ENCODE results near the gene CITED2. TPM values are rescaled to one million over a fixed set of nuclear protein-coding genes. Genes with fewer than 3 reads are reported as not detected.

Gene CITED2
- total RNA-seq, 1 donor from 2014 or later, result 42.6 TPM

DNA sequence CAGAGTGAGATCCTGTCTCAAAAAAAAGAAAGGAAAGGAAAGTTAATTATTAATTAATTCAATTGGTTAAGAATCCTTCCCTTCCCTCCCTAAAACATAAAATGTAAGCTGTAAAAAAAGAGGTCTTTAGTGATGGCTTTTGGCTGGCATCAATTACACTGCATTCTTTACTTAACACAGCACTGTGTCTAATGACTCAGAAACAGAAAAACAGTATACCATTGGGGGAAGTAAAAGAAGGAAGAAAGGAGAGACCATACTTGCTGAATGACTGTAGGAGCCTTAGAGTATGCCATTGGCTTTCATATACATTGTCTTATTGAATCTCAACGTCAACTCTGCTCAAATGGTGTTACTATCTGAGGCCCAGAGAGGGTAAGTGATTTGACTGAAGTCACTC is 18.3 kb upstream of the CITED2 start:
- Mint-ChIP-seq H3K36me3 (ENCODE audit: insufficient read depth) (no peaks in the 10 kb centered on the region), H3K4me1 (ENCODE audit: low read depth) (peaks cover 19% of the 10 kb centered on the region), H3K9me3 (ENCODE audit: low read depth) (peaks cover 3% of the 10 kb centered on the region), H3K4me3 (ENCODE audit: low read depth) (no peak overlapping the region), H3K27me3 (no peaks in the 10 kb centered on the region), H3K27ac (no peak overlapping the region)
- TF ChIP-seq, protein P1, sequence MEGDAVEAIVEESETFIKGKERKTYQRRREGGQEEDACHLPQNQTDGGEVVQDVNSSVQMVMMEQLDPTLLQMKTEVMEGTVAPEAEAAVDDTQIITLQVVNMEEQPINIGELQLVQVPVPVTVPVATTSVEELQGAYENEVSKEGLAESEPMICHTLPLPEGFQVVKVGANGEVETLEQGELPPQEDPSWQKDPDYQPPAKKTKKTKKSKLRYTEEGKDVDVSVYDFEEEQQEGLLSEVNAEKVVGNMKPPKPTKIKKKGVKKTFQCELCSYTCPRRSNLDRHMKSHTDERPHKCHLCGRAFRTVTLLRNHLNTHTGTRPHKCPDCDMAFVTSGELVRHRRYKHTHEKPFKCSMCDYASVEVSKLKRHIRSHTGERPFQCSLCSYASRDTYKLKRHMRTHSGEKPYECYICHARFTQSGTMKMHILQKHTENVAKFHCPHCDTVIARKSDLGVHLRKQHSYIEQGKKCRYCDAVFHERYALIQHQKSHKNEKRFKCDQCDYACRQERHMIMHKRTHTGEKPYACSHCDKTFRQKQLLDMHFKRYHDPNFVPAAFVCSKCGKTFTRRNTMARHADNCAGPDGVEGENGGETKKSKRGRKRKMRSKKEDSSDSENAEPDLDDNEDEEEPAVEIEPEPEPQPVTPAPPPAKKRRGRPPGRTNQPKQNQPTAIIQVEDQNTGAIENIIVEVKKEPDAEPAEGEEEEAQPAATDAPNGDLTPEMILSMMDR (IDR thresholded peaks at IDR 0.05; ENCODE audit: unreplicated experiment), result no peak
- DNase-seq (ENCODE audit: low spot score, unreplicated experiment), result no peak

DNA sequence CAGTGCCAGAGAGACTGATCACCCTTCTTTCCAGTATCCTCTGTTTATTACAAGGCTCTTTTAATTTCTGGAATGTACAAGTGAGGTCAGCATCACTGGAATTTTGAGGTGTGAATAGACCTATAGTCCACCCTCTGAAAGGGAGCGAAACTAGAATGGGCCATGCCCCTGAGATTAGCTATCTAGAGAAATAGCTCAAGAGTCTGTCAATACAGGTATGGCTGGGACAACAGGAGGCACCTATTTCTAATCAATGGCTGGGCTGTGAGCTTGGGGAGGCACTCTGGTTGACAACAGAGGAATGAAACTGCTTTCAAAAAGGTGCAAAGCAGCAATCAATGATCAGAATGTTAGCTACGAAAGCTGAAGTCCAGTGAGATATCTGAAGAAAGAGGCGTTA is 17.3 kb upstream of the CITED2 start:
- DNase-seq (ENCODE audit: low spot score, unreplicated experiment), result no peak
- Mint-ChIP-seq H3K9me3 (ENCODE audit: low read depth) (peaks cover 3% of the 10 kb centered on the region), H3K36me3 (ENCODE audit: insufficient read depth) (no peaks in the 10 kb centered on the region), H3K4me3 (ENCODE audit: low read depth) (no peak overlapping the region), H3K27ac (peak overlapping the region; percentile 69), H3K4me1 (ENCODE audit: low read depth) (peaks cover 19% of the 10 kb centered on the region), H3K27me3 (no peaks in the 10 kb centered on the region)
- TF ChIP-seq, protein P1 (IDR thresholded peaks at IDR 0.05; ENCODE audit: unreplicated experiment), result no peak

GRCh38 chr6:139390447-139390846 is 16.0 kb upstream of the CITED2 start:
- no peak for DNase-seq (ENCODE audit: low spot score, unreplicated experiment)
- H3K4me3 Mint-ChIP-seq (ENCODE audit: low read depth), result no peak overlapping the region
- H3K27ac Mint-ChIP-seq, result no peak overlapping the region
- no peaks in the 10 kb centered on the region for H3K36me3 Mint-ChIP-seq (ENCODE audit: insufficient read depth)
- H3K27me3 Mint-ChIP-seq, result no peaks in the 10 kb centered on the region
- peaks cover 3% of the 10 kb centered on the region for H3K9me3 Mint-ChIP-seq (ENCODE audit: low read depth)
- H3K4me1 Mint-ChIP-seq (ENCODE audit: low read depth), result peaks cover 19% of the 10 kb centered on the region
- TF ChIP-seq, protein P1 (IDR thresholded peaks at IDR 0.05; ENCODE audit: unreplicated experiment), result no peak

GRCh38 chr6:139388384-139388783 is 13.9 kb upstream of the CITED2 start:
- Mint-ChIP-seq H3K4me3 (ENCODE audit: low read depth) (no peak overlapping the region), H3K27ac (peak overlapping the region; percentile 27), H3K9me3 (ENCODE audit: low read depth) (peaks cover 3% of the 10 kb centered on the region), H3K27me3 (no peaks in the 10 kb centered on the region), H3K4me1 (ENCODE audit: low read depth) (peaks cover 10% of the 10 kb centered on the region), H3K36me3 (ENCODE audit: insufficient read depth) (no peaks in the 10 kb centered on the region)
- no peak for DNase-seq (ENCODE audit: low spot score, unreplicated experiment)
- TF ChIP-seq, protein P1 (IDR thresholded peaks at IDR 0.05; ENCODE audit: unreplicated experiment), result no peak

- DNase-seq (ENCODE audit: low spot score, unreplicated experiment), result no peak
- Mint-ChIP-seq H3K9me3 (ENCODE audit: low read depth) (peaks cover 3% of the 10 kb centered on the region), H3K27ac (no peak overlapping the region), H3K27me3 (no peaks in the 10 kb centered on the region), H3K36me3 (ENCODE audit: insufficient read depth) (no peaks in the 10 kb centered on the region), H3K4me1 (ENCODE audit: low read depth) (peaks cover 1% of the 10 kb centered on the region), H3K4me3 (ENCODE audit: low read depth) (no peak overlapping the region)
- TF ChIP-seq, protein P1 (IDR thresholded peaks at IDR 0.05; ENCODE audit: unreplicated experiment), result no peak
These were observed 12.0 kb upstream of the CITED2 start for GRCh38 chr6:139386404-139386803.
